OCI-LY7 (cell line): Measurements from ENCODE around the gene AFF3.

ENCODE experiments used
- CTCF ChIP-seq: fragments of 200-600 bp; sonication (generic); conservative IDR thresholded peaks from 2 replicates; pipeline ENCODE4 v1.5.1; 2014; ENCODE audit warnings: mild to moderate bottlenecking, antibody characterized with exemption, low read length, moderate library complexity, mixed read lengths
- EZH2phosphoT487 ChIP-seq: fragments of 200-600 bp; sonication (generic); IDR thresholded peaks from 2 replicates; pipeline ENCODE4 v1.6.1; 2018; ENCODE audit warnings: low read depth, borderline replicate concordance, mild to moderate bottlenecking, mixed run types, antibody characterized with exemption, low read length, moderate library complexity, mixed read lengths

DNA sequence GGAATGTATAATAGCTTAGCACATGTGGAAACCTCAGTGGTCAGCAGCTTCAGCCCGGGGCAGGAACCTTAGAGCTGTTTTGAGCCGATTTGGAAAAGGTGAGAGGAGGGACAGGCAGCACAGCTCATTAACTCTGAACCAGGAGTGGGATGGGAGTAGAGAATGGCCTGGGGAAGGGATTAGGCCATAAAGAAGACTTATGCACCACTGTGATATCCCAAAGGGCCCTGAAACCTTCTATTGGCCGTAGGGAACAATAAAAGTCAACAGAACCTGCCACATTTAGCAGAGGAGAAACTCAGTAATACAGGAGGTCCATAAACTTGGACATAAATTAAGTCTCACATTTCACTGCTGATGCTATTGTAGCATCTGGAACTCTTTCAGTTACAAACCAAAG is 528.4 kb downstream of the AFF3 start:
- TF ChIP-seq CTCF (no peak), EZH2phosphoT487 (no peak)
